Endothelial cell of umbilical vein (primary cell): Measurements from ENCODE around the gene DNAJB1. TPM values are rescaled to one million over a fixed set of nuclear protein-coding genes. Genes with fewer than 3 reads are reported as not detected.

Experiments
- BruUV-seq: library from RNA; stranded (reverse); fragments of 400-500 nt; replicated peaks from 2 replicates; lab custom pipeline; 2021; lab: Mats Ljungman, UMichigan
- CTCF ChIA-PET: fragments of 300-600, 350-600 bp; sonication (Branson Sonifier 250); formaldehyde crosslinking; loops from one replicate; lab custom pipeline; 2021; ENCODE audit warnings: antibody characterized with exemption, inconsistent platforms; lab: Charles Lee
- POLR2A ChIA-PET: fragments of 300-600, 350-600 bp; sonication (Branson Sonifier 250); formaldehyde crosslinking; loops from one replicate; lab custom pipeline; 2021; ENCODE audit warnings: antibody characterized with exemption, inconsistent platforms; lab: Charles Lee
- DNase-seq: peaks from one replicate; pipeline ENCODE4 v3.0.0-alpha.2; 2011; ENCODE audit warnings: low read depth, low spot score
- FAIRE-seq: peaks from 2 replicates; lab custom pipeline; 2011; peaks lifted over from hg19 to GRCh38; lab: Jason Lieb, UNC
- H2AFZ ChIP-seq: 2 replicates; pipeline ENCODE4 v1.6.0; 2012; ENCODE audit warnings: low read depth, low read length, control low read depth, inconsistent platforms
- H3K27ac ChIP-seq: 2 replicates; pipeline ENCODE4 v1.5.1; 2011; ENCODE audit warnings: low read depth, mild to moderate bottlenecking, control low read depth, low read length, moderate library complexity; ENCODE audit not compliant: insufficient read depth
- H3K27me3 ChIP-seq, 2 experiments: 2 replicates each; pipeline versions ENCODE4 v1.6.0 to v1.6.1; 2011; ENCODE audit warnings: low read length in 2 of 2, mixed read lengths in 1 of 2; ENCODE audit not compliant: control insufficient read depth in 2 of 2, insufficient read depth in 2 of 2
- H3K36me3 ChIP-seq, 2 experiments: 2 replicates in 1 of 2; 3 replicates in 1 of 2; pipeline ENCODE4 v1.5.1; 2011; ENCODE audit warnings: low read length in 2 of 2, mild to moderate bottlenecking in 1 of 2, moderate library complexity in 1 of 2; ENCODE audit not compliant: control insufficient read depth in 2 of 2, insufficient read depth in 2 of 2; ENCODE audit errors: extremely low read depth in 1 of 2
- H3K4me1 ChIP-seq: 3 replicates; pipeline ENCODE4 v1.5.1; 2011; ENCODE audit warnings: mild to moderate bottlenecking, low read length; ENCODE audit not compliant: control insufficient read depth, insufficient read depth; ENCODE audit errors: extremely low read depth
- H3K4me2 ChIP-seq: 2 replicates; pipeline ENCODE4 v1.6.1; 2011; ENCODE audit warnings: low read length, control low read depth, mixed read lengths; ENCODE audit not compliant: insufficient read depth
- H3K4me3 ChIP-seq, 3 experiments: fragments of 200-600 bp in 1 of 3; sonication (generic), shearing (Covaris generic) in 1 of 3; replicated peaks in 1 of 3; 2 replicates each; pipeline ENCODE4 v1.5.1; 2011 to 2016; ENCODE audit warnings: control low read depth in 3 of 3, low read length in 3 of 3, mild to moderate bottlenecking in 2 of 3, inconsistent platforms in 1 of 3, low read depth in 1 of 3, moderate library complexity in 1 of 3; ENCODE audit not compliant: insufficient read depth in 1 of 3
- H3K79me2 ChIP-seq: 2 replicates; pipeline ENCODE4 v1.6.0; 2012; ENCODE audit warnings: low read length, inconsistent platforms; ENCODE audit not compliant: control insufficient read depth, insufficient read depth
- H3K9ac ChIP-seq: replicated peaks from 2 replicates; pipeline ENCODE3; 2011; ENCODE audit warnings: low read length, control low read depth; ENCODE audit not compliant: insufficient read depth; ENCODE audit errors: extremely low read depth
- H3K9me1 ChIP-seq: replicated peaks from 3 replicates; pipeline ENCODE4 v1.6.0; 2011; ENCODE audit warnings: mild to moderate bottlenecking, low read length; ENCODE audit not compliant: control insufficient read depth, insufficient read depth; ENCODE audit errors: extremely low read depth
- H3K9me3 ChIP-seq: replicated peaks from 2 replicates; pipeline ENCODE4 v1.5.1; 2012; ENCODE audit warnings: low read length, inconsistent platforms; ENCODE audit not compliant: control insufficient read depth, insufficient read depth
- H4K20me1 ChIP-seq: replicated peaks from 2 replicates; pipeline ENCODE3; 2011; ENCODE audit warnings: mild to moderate bottlenecking, low read length; ENCODE audit not compliant: control insufficient read depth, insufficient read depth; ENCODE audit errors: extremely low read depth
- CTCF ChIP-seq, 2 donors: IDR thresholded peaks; 1 replicate in 1 of 2; 2 replicates in 1 of 2; pipeline ENCODE4 v1.5.1; 2011; ENCODE audit warnings: low read length in 2 of 2, mild to moderate bottlenecking in 2 of 2, moderate library complexity in 2 of 2, control low read depth in 1 of 2, inconsistent platforms in 1 of 2, low read depth in 1 of 2; ENCODE audit not compliant: insufficient read depth in 1 of 2; ENCODE audit errors: extremely low read depth in 1 of 2
- EZH2 ChIP-seq: IDR thresholded peaks from 2 replicates; pipeline ENCODE4 v1.6.1; 2012; ENCODE audit warnings: borderline replicate concordance, low read depth, mild to moderate bottlenecking, moderate library complexity, low read length, inconsistent platforms; ENCODE audit not compliant: severe bottlenecking
- FOS ChIP-seq: IDR thresholded peaks from 2 replicates; pipeline ENCODE4 v1.6.1; 2011; ENCODE audit warnings: mild to moderate bottlenecking, low read length, moderate library complexity, borderline replicate concordance; ENCODE audit not compliant: insufficient read depth
- GATA2 ChIP-seq: IDR thresholded peaks from 2 replicates; pipeline ENCODE4 v1.7.0; 2011; ENCODE audit warnings: low read depth, mild to moderate bottlenecking, moderate library complexity, mixed read lengths, low read length; ENCODE audit not compliant: insufficient read length, insufficient read depth
- JUN ChIP-seq: IDR thresholded peaks from 2 replicates; pipeline ENCODE4 v1.6.1; 2011; ENCODE audit warnings: borderline replicate concordance, low read depth; ENCODE audit not compliant: insufficient read length, insufficient read depth
- MAX ChIP-seq: IDR thresholded peaks from 2 replicates; pipeline ENCODE4 v1.6.1; 2011; ENCODE audit not compliant: insufficient read depth, insufficient read length
- MYC ChIP-seq: IDR thresholded peaks from one replicate; pipeline ENCODE4 v1.6.1; 2011; ENCODE audit warnings: mild to moderate bottlenecking, low read depth, low read length
- POLR2A ChIP-seq: IDR thresholded peaks from 2 replicates; pipeline ENCODE4 v1.6.1; 2012; ENCODE audit warnings: low read depth, mild to moderate bottlenecking, control low read depth, low read length
- POLR2AphosphoS5 ChIP-seq: IDR thresholded peaks from 2 replicates; pipeline ENCODE4 v1.6.1; 2012; ENCODE audit warnings: low read depth, mild to moderate bottlenecking, control low read depth, low read length, moderate library complexity; ENCODE audit not compliant: insufficient read depth
- dilution Hi-C: fragments of 300-500 bp; cut with MboI; formaldehyde crosslinking; loops from one replicate; pipeline ENCODE4 v1.15.0; 2019; ENCODE audit warnings: low sequenced_read_pairs; ENCODE audit not compliant: extremely low pct_ligation_motif_present
- intact Hi-C: fragments of 100-400 bp; cut with micrococcal nuclease; formaldehyde crosslinking; loops from one replicate; pipeline ENCODE4 v1.10.0; 2022
- polyA plus RNA-seq, 4 experiments: library from polyadenylated mRNA; depleted of rRNA in 3 of 4; stranded (reverse) in 3 of 4; unstranded in 1 of 4; fragments of >200 nt; gene quantifications; 2 replicates each; pipeline versions ENCODE4 v1.2.1 to v1.2.3, GENCODE V29; 2011 to 2012; ENCODE audit warnings: missing spikeins in 1 of 4
- total RNA-seq: library from RNA; stranded (reverse); gene quantifications from 2 replicates; pipeline ENCODE4 v1.2.3, GENCODE V29; 2021

Gene DNAJB1
- total and polyA plus RNA-seq, 2 donors (not counting 3 experiments of a cell fraction or from before 2014, with no cell fraction given), result 58.6 to 59.8 TPM

DNA sequence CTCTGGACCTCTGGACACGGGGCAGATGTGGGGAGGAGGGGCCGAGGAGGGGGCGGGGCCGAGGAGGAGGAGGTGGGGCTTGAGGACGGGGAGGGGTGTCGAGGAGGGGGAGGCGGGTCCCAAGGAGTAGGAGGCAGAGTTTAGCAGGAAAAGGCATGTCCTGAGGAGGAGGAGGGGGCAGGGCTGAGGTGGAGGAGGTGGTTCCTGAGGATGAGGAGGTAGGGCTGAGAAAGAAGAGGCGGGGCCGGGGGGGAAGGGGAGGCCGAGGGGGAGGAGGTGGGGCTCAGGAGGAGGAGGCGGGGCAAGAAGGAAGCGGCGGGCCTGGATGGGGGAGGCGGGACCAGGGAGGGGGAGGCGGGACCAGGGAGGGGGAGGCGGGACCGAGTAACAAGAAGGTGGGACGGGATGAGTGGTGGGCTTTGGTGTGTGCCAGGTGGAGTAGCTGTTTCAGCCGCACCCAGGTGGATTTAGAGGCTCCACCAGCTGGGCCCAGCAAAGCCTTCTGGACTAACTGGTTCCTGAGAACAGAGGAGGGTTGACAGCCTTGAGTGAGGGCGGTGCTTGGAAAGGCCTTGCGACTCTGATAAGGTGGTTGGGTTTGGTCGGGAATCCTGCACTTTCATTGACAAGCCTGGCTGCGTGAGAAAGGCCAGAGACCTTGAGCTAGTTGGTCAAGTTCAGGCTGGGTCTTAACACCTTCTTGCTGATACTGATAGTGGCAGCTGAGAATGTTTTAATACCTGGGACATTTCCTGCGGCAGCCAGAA is 18.9 kb upstream of the DNAJB1 start:
- no peak overlapping the region for H3K27ac ChIP-seq
- no peaks in the 10 kb centered on the region for H3K4me1 ChIP-seq
- POLR2A ChIA-PET, result interaction anchor here (1.3 kb wide), 1 partner anchor 18 kb away, joined by 3 read pairs; no protein-coding TSS in a partner anchor
- no peaks in the 10 kb centered on the region for H3K27me3 ChIP-seq
- no peaks in the 10 kb centered on the region for H3K9me1 ChIP-seq
- no peak overlapping the region for H2AFZ ChIP-seq
- CTCF ChIA-PET, result interaction anchor here (0.6 kb wide), 1 partner anchor 137 kb away, joined by 3 read pairs; no protein-coding TSS in a partner anchor
- H4K20me1 ChIP-seq, result no peaks in the 10 kb centered on the region
- H3K4me3 ChIP-seq, result peak overlapping the region in 1 of 3 experiments; percentile 40
- no peak overlapping the region for H3K9ac ChIP-seq
- peaks cover 8% of the 10 kb centered on the region for H3K79me2 ChIP-seq
- intact Hi-C loops (loop anchor here (1.0 kb wide), 1 partner anchor 19 kb away; no protein-coding TSS in a partner anchor), dilution Hi-C loops (no loop called here)
- no peaks in the 10 kb centered on the region for H3K36me3 ChIP-seq
- no peak overlapping the region for H3K4me2 ChIP-seq
- FAIRE-seq (peak; percentile 81), DNase-seq (peak; percentile 77)
- TF ChIP-seq GATA2 (no peak), CTCF (IDR thresholded peaks at IDR 0.05; ENCODE audit: extremely low read depth in 1 of 2, insufficient read depth in 1 of 2, low read depth in 1 of 2, low read length in 2 of 2) (no peak), EZH2 (no peak), POLR2AphosphoS5 (no peak), FOS (no peak), POLR2A (no peak), MAX (no peak), MYC (no peak), JUN (no peak)
- no TSS peak for BruUV-seq
- no peaks in the 10 kb centered on the region for H3K9me3 ChIP-seq
